WTC11 (cell line): Measurements from ENCODE around the gene AQP12A.

Experiments used
- E2F5 ChIP-seq: sonication (generic); formaldehyde crosslinking; IDR thresholded peaks from 2 replicates; pipeline ENCODE4 v1.8.1; 2022; ENCODE audit warnings: mild to moderate bottlenecking, moderate library complexity, missing genetic modification reagents
- IRF2 ChIP-seq: sonication (generic); formaldehyde crosslinking; IDR thresholded peaks from 2 replicates; pipeline ENCODE4 v1.8.0; 2022; ENCODE audit warnings: low read depth, missing genetic modification reagents, borderline replicate concordance
- MAX ChIP-seq: sonication (generic); formaldehyde crosslinking; IDR thresholded peaks from 2 replicates; pipeline ENCODE4 v1.8.0; 2022; ENCODE audit warnings: mild to moderate bottlenecking, missing genetic modification reagents
- PREB ChIP-seq: sonication (generic); formaldehyde crosslinking; IDR thresholded peaks from 2 replicates; pipeline ENCODE4 v1.8.1; 2022; ENCODE audit warnings: mild to moderate bottlenecking, missing genetic modification reagents, moderate library complexity, borderline replicate concordance
- SMAD3 ChIP-seq: sonication (generic); formaldehyde crosslinking; IDR thresholded peaks from 2 replicates; pipeline ENCODE4 v1.8.0; 2022; ENCODE audit warnings: missing genetic modification reagents, mild to moderate bottlenecking, borderline replicate concordance
- ZBTB21 ChIP-seq: sonication (generic); formaldehyde crosslinking; IDR thresholded peaks from 2 replicates; pipeline ENCODE4 v1.8.1; 2023; ENCODE audit warnings: mild to moderate bottlenecking, missing genetic modification reagents, borderline replicate concordance
- ZBTB43 ChIP-seq: sonication (generic); formaldehyde crosslinking; IDR thresholded peaks from 2 replicates; pipeline ENCODE4 v1.8.1; 2023; ENCODE audit warnings: mild to moderate bottlenecking, missing genetic modification reagents
- ZNF396 ChIP-seq: fragments of 250-450 bp; sonication (Bioruptor Pico); IDR thresholded peaks from 2 replicates; pipeline ENCODE4 v1.8.0; 2021; ENCODE audit warnings: mild to moderate bottlenecking, moderate library complexity, borderline replicate concordance
- TF ChIP-seq, protein P1 (sequence below): fragments of 200-600 bp; IDR thresholded peaks from 2 replicates; pipeline ENCODE4 v1.8.0; 2022; ENCODE audit warnings: antibody characterized with exemption
- TF ChIP-seq, protein P2 (sequence below): sonication (generic); formaldehyde crosslinking; IDR thresholded peaks from 2 replicates; pipeline ENCODE4 v1.8.1; 2023; ENCODE audit warnings: mild to moderate bottlenecking, missing genetic modification reagents, moderate library complexity

DNA sequence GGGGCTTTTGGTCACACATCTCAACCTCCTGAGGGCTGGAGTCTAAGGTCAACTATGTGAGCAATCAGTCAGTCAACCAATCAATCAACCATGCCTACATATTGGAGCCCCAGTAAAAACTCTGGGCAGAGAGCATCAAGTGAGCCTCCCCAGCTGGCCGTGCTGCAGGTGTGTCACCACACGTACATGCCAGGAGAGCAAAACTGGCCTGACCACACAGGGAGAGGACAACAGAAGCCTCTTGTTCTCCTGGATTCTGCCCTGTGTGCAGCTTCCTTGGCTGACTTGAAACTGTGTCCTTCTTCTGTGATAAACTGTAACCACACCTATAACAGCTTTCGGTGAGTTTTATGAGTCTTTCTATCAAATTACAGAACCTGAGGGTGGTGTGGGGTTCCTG, 40.5 kb upstream of the AQP12A start:
- TF ChIP-seq, protein P1, sequence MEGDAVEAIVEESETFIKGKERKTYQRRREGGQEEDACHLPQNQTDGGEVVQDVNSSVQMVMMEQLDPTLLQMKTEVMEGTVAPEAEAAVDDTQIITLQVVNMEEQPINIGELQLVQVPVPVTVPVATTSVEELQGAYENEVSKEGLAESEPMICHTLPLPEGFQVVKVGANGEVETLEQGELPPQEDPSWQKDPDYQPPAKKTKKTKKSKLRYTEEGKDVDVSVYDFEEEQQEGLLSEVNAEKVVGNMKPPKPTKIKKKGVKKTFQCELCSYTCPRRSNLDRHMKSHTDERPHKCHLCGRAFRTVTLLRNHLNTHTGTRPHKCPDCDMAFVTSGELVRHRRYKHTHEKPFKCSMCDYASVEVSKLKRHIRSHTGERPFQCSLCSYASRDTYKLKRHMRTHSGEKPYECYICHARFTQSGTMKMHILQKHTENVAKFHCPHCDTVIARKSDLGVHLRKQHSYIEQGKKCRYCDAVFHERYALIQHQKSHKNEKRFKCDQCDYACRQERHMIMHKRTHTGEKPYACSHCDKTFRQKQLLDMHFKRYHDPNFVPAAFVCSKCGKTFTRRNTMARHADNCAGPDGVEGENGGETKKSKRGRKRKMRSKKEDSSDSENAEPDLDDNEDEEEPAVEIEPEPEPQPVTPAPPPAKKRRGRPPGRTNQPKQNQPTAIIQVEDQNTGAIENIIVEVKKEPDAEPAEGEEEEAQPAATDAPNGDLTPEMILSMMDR: no peak
- TF ChIP-seq, protein P2, sequence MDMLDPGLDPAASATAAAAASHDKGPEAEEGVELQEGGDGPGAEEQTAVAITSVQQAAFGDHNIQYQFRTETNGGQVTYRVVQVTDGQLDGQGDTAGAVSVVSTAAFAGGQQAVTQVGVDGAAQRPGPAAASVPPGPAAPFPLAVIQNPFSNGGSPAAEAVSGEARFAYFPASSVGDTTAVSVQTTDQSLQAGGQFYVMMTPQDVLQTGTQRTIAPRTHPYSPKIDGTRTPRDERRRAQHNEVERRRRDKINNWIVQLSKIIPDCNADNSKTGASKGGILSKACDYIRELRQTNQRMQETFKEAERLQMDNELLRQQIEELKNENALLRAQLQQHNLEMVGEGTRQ (CRISPR knock-in tag): no peak
- TF ChIP-seq SMAD3 (CRISPR knock-in tag) (no peak), E2F5 (no peak), MAX (CRISPR knock-in tag) (no peak), ZBTB43 (no peak), IRF2 (no peak), PREB (no peak), ZNF396 (CRISPR knock-in tag) (no peak), ZBTB21 (CRISPR knock-in tag) (no peak)
